Measurements from ENCODE around the gene GPR108.

DNA sequence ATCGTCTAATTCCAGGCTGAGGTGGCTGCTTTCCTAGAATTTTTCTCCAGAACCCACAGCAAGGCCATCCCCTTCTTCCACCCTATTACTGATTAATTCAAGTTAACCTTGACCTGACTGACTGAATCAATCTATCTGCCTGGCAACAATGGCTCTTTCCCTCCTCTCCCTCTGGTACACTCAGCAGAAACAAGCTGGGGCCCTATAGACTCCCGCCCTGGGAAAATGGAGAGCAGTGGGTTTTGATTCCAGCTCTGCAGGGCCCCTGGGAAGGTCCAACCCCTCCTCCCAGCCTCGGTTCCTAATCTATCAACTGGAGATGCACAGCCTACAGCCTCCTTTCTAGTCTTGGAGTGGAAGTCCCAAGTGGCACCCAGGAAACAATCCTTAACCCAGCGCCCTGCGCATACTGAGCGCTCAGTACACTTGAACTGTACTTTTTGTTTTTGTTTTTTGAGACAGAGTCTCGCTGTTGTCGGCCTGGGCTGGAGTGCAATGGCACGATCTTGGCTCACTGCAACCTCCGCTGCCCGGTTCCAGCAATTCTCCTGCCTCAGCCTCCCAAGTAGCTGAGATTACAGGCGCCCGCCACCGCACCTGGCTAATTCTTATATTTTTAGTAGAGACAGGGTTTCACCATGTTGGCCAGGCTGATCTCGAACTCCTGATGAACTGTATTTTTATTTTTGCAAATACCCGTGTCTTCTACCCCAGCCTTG lies 11.7 kb downstream of the GPR108 start:
- TF ChIP-seq GATA3 (IDR thresholded peaks at IDR 0.05; ENCODE audit: low read depth, low read length) = no peak
- TF ChIP-seq GATA2 (IDR thresholded peaks at IDR 0.05; ENCODE audit: low read depth, low read length) = no peak

Data from SH-SY5Y (cell line).